ENCODE data around the gene DPP9.

GRCh38 chr19:4712771-4713170, 10.9 kb downstream of the DPP9 start:
- TF ChIP-seq SIN3A (IDR thresholded peaks at IDR 0.05; ENCODE audit: borderline replicate concordance, low read depth, low read length) (no peak), CTCF (IDR thresholded peaks at IDR 0.05) (no peak), POLR2AphosphoS5 (IDR thresholded peaks at IDR 0.05; ENCODE audit: low read depth, low read length) (no peak)
